Activated naive CD8-positive, alpha-beta T cell (primary cell): ENCODE measurements around the gene LCP1.
A peak's percentile ranks its signal among the peaks of the same experiment; 100 is the strongest.

Experiments
- H3K27ac Mint-ChIP-seq: one replicate; pipeline ENCODE4 v1.8.0; 2021; ENCODE audit warnings: mixed read lengths
- H3K27me3 Mint-ChIP-seq: one replicate; pipeline ENCODE4 v1.8.0; 2021; ENCODE audit warnings: mixed read lengths
- H3K36me3 Mint-ChIP-seq: one replicate; pipeline ENCODE4 v1.8.0; 2021; ENCODE audit warnings: mixed read lengths
- H3K4me1 Mint-ChIP-seq: one replicate; pipeline ENCODE4 v1.8.0; 2021; ENCODE audit warnings: low read depth, mixed read lengths
- H3K4me3 Mint-ChIP-seq: one replicate; pipeline ENCODE4 v1.8.0; 2021; ENCODE audit warnings: mild to moderate bottlenecking, mixed read lengths
- H3K9me3 Mint-ChIP-seq: one replicate; pipeline ENCODE4 v1.8.0; 2021; ENCODE audit warnings: low read depth, mixed read lengths

Gene LCP1

DNA sequence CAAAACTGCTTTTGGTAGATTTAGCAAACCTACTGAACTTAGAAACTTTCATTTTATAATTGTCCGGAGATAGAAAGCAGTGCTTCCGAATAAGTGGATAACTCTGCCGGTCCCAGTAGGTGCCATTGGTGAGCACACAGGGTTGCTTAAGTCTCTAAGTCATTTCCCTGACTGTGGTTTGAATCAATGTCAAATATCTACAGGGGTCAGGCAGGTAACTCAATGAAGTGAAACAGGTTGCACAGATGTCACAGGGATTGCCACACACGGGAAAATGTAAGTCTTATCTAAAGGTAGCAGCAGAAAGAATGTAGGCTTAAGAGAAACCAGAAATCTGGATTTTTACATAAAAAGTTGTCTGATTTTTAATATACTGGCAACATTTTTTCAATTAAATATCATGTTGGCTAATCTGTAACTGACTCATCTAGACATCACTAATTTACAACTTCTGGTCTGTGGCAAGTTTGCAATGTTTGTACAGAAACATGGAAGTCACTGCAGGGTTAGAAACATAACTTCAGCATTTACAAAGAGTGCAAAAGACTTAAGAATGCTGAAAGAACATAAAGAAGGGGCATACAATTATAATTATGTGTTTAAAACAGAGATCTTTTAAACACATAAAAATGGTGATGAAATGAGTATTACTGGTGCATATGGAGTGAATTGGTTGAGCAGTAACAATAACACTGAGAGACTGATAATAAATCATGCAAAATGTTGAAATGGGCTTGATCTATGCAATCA is 15.5 kb upstream of the LCP1 start:
- Mint-ChIP-seq H3K4me1 (peaks cover 26% of the 10 kb centered on the region), H3K36me3 (no peaks in the 10 kb centered on the region), H3K27ac (no peak overlapping the region), H3K27me3 (no peaks in the 10 kb centered on the region), H3K4me3 (no peak overlapping the region), H3K9me3 (no peaks in the 10 kb centered on the region)

DNA sequence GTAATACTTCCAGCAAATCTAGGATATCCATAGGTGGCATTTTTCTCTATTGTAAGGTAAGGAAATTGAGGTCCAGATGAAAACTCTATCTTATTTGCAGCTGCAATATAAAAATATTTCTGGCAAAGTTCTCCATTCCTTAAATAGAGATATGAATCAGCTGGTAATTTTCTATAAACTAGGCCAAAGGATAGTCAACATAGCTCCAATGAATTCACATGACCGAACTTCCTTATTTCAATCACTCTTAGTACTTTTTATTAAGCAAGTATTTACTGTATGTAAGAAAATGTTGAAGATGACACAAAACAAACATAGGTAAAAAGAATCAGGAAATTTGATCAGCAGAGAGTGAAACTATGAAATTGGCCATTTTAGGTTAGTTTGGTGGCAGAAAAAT is 13.0 kb upstream of the LCP1 start:
- Mint-ChIP-seq H3K27ac (no peak overlapping the region), H3K4me3 (no peak overlapping the region), H3K36me3 (peaks cover 2% of the 10 kb centered on the region), H3K9me3 (no peaks in the 10 kb centered on the region), H3K27me3 (no peaks in the 10 kb centered on the region), H3K4me1 (peaks cover 7% of the 10 kb centered on the region)

DNA sequence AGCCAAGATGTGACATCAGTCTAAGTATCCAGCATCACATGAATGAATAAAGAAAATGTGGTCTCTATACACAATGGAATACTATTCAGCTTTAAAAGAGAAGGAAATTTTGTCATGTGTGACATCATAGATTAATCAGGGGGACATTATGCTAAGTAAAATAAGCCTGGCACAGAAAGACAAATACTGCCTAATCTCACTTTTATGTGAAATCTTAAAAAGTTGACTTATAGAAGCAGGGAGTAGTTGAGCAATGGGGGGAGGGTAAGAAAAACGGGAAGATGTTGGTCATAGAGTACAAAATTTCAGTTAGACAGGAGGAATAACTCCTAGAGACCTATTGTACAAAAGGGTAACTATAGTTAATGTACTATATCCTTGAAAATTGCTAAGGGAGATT is 10.4 kb upstream of the LCP1 start:
- Mint-ChIP-seq H3K9me3 (no peaks in the 10 kb centered on the region), H3K27ac (no peak overlapping the region), H3K27me3 (no peaks in the 10 kb centered on the region)

DNA sequence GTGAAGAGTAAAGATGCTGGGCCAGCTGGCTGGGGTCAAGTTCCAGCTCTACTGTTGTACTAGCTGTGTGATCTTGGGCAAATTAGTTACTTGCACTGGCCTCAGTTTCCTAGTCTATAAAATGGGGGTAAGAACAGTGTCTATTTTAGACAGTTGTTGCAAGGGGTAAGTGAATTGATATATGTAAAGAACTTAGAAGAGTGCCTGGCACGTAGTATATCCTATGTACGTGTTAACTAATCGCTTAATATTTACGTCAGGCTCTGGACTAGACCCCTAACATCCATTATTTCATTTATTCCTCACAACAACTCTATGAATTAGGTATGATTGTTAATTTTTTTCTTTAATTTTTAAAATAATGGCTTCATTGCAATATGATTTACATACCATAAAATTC is 3.7 kb upstream of the LCP1 start:
- Mint-ChIP-seq H3K27me3 (no peaks in the 10 kb centered on the region), H3K4me3 (no peak overlapping the region), H3K9me3 (no peaks in the 10 kb centered on the region), H3K27ac (peak overlapping the region; percentile 93), H3K4me1 (peaks cover 33% of the 10 kb centered on the region), H3K36me3 (peaks cover 2% of the 10 kb centered on the region)

More for the DNA sequence above, 10.4 kb upstream of the LCP1 start:
- no peak overlapping the region for H3K4me3 Mint-ChIP-seq
- H3K4me1 Mint-ChIP-seq: no peaks in the 10 kb centered on the region
- H3K36me3 Mint-ChIP-seq: peaks cover 2% of the 10 kb centered on the region

DNA sequence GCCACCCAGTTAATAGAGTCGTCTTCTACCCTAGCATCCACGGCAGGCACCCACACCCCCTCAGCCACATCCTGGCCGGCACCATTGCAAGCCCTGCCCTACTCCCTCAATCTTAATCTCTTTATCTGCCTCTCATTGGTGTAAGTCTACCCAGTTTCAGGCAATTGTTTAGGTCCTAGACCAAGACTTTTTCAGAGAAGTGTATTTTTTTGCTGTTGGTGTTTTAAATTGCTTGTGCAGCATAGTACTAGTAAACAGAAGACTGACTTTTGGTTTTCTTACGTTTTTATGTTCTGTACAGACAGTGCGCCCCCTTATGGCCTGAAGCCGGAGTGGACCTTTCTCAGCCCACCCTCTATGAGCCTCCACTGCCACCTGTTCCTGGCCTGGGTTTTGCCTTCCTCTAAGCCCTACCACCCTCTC is 2.3 kb upstream of the LCP1 start:
- Mint-ChIP-seq H3K4me3 (peak overlapping the region; percentile 97), H3K27ac (peak overlapping the region; percentile 93), H3K9me3 (no peaks in the 10 kb centered on the region), H3K27me3 (no peaks in the 10 kb centered on the region), H3K4me1 (peaks cover 35% of the 10 kb centered on the region), H3K36me3 (peaks cover 2% of the 10 kb centered on the region)

DNA sequence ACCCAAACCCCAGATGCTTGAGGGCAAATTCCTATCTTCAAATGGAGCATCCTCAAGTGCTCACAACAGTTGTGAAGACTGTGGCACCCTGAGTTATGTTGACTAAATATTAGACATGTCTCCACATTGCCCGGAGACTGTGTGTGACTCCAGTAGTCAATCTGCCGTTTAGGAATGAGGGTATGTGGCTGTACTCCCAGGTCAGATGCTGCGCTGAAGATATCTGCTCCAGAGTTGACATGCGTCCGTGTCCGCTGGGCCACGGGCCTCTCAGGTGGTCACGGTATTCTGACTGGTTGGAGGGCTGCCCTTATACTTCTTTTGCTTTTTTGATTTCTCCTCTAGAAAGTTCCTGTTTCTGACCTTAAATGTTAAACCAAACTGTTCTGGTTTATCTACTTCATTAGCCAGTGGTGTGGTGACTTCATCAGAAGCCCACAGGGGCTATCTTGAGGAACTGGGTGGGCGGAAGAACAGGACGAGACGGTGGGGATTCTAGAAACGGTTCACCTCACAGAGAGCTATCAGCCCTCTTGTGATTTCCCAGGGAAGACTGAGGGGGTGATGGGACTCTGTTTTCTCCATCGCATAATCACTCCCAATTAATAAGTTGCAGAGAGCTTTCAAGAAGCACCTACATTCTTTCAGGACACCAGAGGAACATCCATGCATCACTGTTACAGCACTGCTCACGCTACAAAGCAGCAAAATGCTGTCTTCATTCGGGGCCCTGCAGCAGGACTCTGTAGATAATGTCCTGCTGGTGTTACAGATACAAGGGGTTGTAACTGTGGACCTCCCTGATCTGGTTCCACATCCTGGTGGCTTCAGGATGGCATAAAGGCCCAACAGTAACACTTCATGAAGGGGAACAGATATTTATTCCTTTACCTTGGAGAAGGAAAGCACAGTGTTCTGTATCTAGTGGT is 1.3 kb upstream of the LCP1 start:
- peak overlapping the region; percentile 93 for H3K27ac Mint-ChIP-seq
- H3K4me1 Mint-ChIP-seq: peaks cover 41% of the 10 kb centered on the region
- no peaks in the 10 kb centered on the region for H3K9me3 Mint-ChIP-seq
- no peaks in the 10 kb centered on the region for H3K27me3 Mint-ChIP-seq
- peak overlapping the region; percentile 97 for H3K4me3 Mint-ChIP-seq
- H3K36me3 Mint-ChIP-seq: peaks cover 3% of the 10 kb centered on the region

DNA sequence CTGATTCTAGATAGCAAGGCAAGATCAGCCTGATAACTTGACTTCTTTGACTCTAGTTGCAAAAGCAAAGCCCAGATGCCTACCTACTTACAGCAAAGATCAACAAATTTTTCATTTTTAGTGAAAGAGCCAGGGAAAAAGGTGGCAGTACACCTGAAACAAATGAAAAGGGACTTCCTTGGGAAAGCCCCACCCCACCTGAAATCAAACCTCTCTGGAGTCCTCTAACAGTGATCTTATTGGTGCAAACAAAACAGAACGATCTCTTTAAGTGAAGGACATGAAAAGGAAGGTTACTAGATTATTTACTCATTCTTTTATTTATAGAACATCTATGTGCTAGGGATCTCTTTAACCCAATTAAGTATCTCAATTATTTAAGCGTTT is 507 bp upstream of the LCP1 start:
- peaks cover 49% of the 10 kb centered on the region for H3K4me1 Mint-ChIP-seq
- no peaks in the 10 kb centered on the region for H3K27me3 Mint-ChIP-seq
- peak overlapping the region; percentile 97 for H3K4me3 Mint-ChIP-seq
- no peaks in the 10 kb centered on the region for H3K9me3 Mint-ChIP-seq
- H3K27ac Mint-ChIP-seq: peak overlapping the region; percentile 93
- H3K36me3 Mint-ChIP-seq: peaks cover 10% of the 10 kb centered on the region

DNA sequence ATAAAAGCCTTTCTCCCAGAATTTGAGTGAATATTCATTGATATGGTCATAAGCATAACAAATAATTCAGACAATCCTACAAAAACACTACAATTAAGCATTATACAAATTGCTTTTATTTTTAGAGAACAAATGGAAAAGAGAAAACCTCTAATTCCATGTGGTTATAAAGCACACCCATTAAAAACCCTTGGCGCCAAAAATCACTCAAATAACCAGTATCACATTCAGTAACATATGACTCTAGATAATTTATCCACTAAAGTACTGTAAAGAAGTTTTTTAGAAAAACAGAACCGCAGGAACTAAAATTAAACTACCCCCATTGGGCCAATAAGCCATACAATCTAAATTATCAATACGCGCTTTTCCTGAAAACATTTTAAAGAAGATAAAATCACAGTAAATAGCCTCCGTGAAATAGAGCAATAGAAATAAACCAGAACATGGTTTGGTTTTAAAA is 569 bp downstream of the LCP1 start:
- H3K9me3 Mint-ChIP-seq: no peaks in the 10 kb centered on the region
- H3K27ac Mint-ChIP-seq: peak overlapping the region; percentile 93

DNA sequence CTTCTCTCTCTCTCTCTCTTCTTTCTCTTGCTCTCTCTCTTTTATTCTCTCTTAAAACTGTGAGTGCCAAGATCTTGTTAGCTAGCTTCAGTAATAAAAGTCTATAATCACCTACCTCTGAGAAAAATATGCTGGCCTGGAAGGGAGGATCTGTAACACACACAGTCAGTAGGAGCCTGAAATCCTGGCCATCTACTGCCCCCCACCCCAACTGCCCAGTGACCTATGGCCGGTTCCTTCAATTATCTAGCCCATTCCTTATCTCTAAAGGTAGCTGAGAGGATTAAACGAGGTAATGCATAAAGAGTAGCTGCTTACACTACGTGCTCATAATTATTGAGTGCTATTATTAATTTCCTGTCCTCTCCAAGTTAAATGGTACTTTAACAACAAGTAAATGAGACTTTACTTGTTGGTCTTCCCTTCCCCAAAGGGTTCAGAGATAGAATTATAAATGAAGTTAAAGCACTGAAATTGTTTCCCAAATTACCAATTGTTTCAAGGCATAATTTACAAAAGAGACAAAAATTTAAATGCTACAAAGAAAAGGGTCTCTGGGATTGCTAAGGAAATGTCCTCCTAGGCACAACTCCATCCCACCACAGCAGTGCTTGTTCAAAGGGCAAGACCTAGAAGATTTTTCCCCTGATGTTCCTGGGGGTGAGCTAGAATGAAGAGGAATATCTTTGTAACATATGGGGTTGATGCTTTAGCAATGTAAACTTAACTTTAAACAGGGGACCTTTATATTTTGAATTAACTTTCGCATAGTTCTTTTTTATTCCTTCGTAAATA is 1.8 kb downstream of the LCP1 start:
- H3K27ac Mint-ChIP-seq: peak overlapping the region; percentile 93
- peaks cover 19% of the 10 kb centered on the region for H3K36me3 Mint-ChIP-seq
- H3K4me3 Mint-ChIP-seq: peak overlapping the region; percentile 97
- no peaks in the 10 kb centered on the region for H3K27me3 Mint-ChIP-seq
- H3K9me3 Mint-ChIP-seq: no peaks in the 10 kb centered on the region
- peaks cover 68% of the 10 kb centered on the region for H3K4me1 Mint-ChIP-seq

More for the DNA sequence above, 569 bp downstream of the LCP1 start:
- Mint-ChIP-seq H3K4me3 (peak overlapping the region; percentile 97), H3K27me3 (no peaks in the 10 kb centered on the region), H3K4me1 (peaks cover 58% of the 10 kb centered on the region), H3K36me3 (peaks cover 18% of the 10 kb centered on the region)

DNA sequence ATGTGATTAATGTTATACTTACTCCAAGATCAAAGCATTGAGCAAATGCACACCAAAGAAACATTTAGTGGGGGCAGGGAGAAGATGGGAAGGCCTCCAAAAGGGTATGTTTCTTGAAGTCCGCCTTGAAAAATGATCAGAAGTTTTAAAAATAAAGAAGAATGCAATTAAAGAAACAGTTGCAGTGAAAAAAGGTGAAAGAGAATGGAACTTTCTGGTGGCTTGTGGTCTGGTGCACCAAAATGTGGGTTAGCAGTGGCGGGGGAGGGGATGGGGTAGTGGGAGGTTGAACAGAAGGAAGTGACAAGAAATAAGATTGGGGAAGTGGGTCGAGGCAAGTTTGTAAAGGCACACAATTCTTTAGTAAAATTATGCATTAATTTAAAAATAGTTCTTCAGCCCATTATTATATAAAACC is 2.5 kb downstream of the LCP1 start:
- Mint-ChIP-seq H3K4me3 (peak overlapping the region; percentile 97), H3K4me1 (peaks cover 68% of the 10 kb centered on the region), H3K27me3 (no peaks in the 10 kb centered on the region), H3K36me3 (peaks cover 19% of the 10 kb centered on the region), H3K9me3 (no peaks in the 10 kb centered on the region), H3K27ac (peak overlapping the region; percentile 96)

DNA sequence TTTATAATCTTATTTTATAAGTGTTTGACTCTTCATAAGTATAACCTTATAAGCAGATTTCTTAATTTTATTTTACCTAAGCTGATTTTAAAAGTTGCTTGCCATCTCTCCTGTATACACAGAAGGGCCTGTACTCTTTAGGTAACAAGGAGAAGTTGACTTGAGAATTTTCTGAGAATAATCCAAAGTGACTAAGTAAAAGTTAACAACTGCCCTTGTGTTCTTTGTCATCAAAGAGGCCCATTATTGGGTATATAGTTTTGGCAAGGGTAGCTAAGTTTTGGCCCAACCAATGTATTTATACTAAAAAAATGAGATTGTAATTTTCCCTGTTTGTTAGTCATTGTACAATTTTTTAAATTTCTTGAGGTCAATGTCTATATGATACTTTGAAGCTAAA is 3.2 kb downstream of the LCP1 start:
- Mint-ChIP-seq H3K36me3 (peaks cover 19% of the 10 kb centered on the region), H3K27ac (peak overlapping the region; percentile 96), H3K4me1 (peaks cover 70% of the 10 kb centered on the region), H3K4me3 (peak overlapping the region; percentile 97), H3K9me3 (no peaks in the 10 kb centered on the region), H3K27me3 (no peaks in the 10 kb centered on the region)

DNA sequence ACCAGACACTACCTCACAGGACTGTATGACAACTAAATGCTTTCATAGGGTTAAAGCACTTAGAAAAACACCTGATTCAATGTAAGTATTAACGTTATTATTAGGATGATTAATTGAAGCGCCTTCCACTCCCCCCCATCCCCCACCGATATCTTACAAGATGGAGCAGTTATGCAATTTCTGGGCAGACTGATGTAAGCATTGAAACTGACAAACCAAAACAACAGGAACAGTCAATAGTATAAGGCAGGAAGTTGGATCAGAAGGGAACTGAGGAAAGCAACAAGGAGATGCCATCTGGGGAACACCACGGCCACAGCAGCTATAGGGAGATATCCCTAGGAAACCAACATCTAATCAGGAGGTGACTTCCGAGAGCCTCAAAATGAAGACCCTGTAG is 3.8 kb downstream of the LCP1 start:
- Mint-ChIP-seq H3K36me3 (peaks cover 20% of the 10 kb centered on the region), H3K4me1 (peaks cover 70% of the 10 kb centered on the region), H3K9me3 (no peaks in the 10 kb centered on the region), H3K27me3 (no peaks in the 10 kb centered on the region), H3K27ac (peak overlapping the region; percentile 96), H3K4me3 (peak overlapping the region; percentile 97)

DNA sequence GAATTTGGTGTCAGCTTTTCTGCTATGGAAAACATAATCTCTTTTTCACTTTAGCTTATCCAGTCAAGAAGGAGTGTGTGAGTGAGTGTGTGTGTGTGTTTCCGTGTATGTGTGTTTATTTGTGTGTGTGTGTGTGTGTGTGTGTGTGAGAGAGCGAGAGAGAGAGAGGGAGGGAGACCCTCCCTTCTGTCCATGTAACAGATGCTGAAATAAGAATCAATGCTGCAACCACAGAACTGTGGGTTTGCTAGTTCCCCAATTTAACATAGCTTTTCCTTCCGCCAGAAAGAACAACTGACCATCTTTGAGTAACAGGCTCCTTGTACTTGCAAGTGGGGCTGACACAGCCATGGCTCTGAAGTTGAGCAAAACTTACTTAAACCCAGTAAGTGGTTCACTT is 5.2 kb downstream of the LCP1 start:
- Mint-ChIP-seq H3K27me3 (no peaks in the 10 kb centered on the region), H3K4me1 (peaks cover 72% of the 10 kb centered on the region), H3K27ac (peak overlapping the region; percentile 96), H3K36me3 (peaks cover 21% of the 10 kb centered on the region), H3K9me3 (no peaks in the 10 kb centered on the region), H3K4me3 (peak overlapping the region; percentile 97)

DNA sequence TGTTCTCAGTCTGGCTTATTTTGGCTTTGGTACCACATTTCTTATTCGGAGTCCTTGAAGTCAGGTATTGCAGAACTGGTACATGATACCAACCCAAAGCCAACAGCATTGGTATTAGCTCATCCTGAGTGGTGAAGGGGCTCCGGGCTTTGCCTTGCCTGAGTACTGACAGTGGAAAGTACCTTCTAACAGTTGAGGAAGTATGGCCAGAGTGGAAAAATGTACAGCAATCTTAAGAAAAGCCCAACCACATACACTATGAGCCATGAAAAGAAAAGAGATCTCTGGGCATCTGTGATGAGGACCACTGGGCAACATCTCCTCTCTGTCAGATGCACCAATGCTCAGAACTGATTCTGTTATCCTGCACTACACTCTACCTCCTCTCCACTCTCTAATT is 8.3 kb downstream of the LCP1 start:
- Mint-ChIP-seq H3K27ac (peak overlapping the region; percentile 96), H3K4me1 (peaks cover 97% of the 10 kb centered on the region), H3K9me3 (no peaks in the 10 kb centered on the region), H3K36me3 (peaks cover 23% of the 10 kb centered on the region), H3K27me3 (no peaks in the 10 kb centered on the region), H3K4me3 (peak overlapping the region; percentile 97)
